Activated effector memory CD4-positive, alpha-beta T cell treated with Interleukin-2 at 50 U/mL for 16 hours (primary cell): ENCODE data around the gene RAPGEF4.

Experiments
- DNase-seq: peaks from one replicate; pipeline ENCODE4 v3.0.0-alpha.2; 2020

Gene RAPGEF4

GRCh38 chr2:172947461-172948153 is 212.0 kb downstream of the RAPGEF4 start:
- DNase-seq = no peak

- DNase-seq = no peak
These were observed 213.9 kb downstream of the RAPGEF4 start for GRCh38 chr2:172949522-172949921.

GRCh38 chr2:172950565-172950964 is 214.9 kb downstream of the RAPGEF4 start:
- DNase-seq = no peak

- DNase-seq = no peak
These were observed 215.9 kb downstream of the RAPGEF4 start for GRCh38 chr2:172951554-172951953.

GRCh38 chr2:172953411-172953810 is 217.8 kb downstream of the RAPGEF4 start:
- DNase-seq = no peak

- DNase-seq = no peak
These were observed 218.6 kb downstream of the RAPGEF4 start for GRCh38 chr2:172953970-172954852.

GRCh38 chr2:172955587-172955986 is 219.9 kb downstream of the RAPGEF4 start:
- no peak for DNase-seq

- no peak for DNase-seq
These were observed 222.1 kb downstream of the RAPGEF4 start for GRCh38 chr2:172957734-172958133.

- DNase-seq = no peak
These were observed 226.4 kb downstream of the RAPGEF4 start for GRCh38 chr2:172962082-172962481.

- no peak for DNase-seq
These were observed 227.2 kb downstream of the RAPGEF4 start for GRCh38 chr2:172962824-172963223.

- DNase-seq = no peak
These were observed 229.0 kb downstream of the RAPGEF4 start for GRCh38 chr2:172964511-172965139.

GRCh38 chr2:172965433-172966212 is 230.0 kb downstream of the RAPGEF4 start:
- DNase-seq = no peak

- no peak for DNase-seq
These were observed 231.7 kb downstream of the RAPGEF4 start for GRCh38 chr2:172967036-172967982.

- no peak for DNase-seq
These were observed 232.4 kb downstream of the RAPGEF4 start for GRCh38 chr2:172968061-172968469.

GRCh38 chr2:172969166-172969565 is 233.5 kb downstream of the RAPGEF4 start:
- DNase-seq = no peak

GRCh38 chr2:172969609-172970008 is 234.0 kb downstream of the RAPGEF4 start:
- no peak for DNase-seq

- no peak for DNase-seq
These were observed 235.0 kb downstream of the RAPGEF4 start for GRCh38 chr2:172970660-172971059.

- DNase-seq = no peak
These were observed 236.5 kb downstream of the RAPGEF4 start for GRCh38 chr2:172972005-172972619.

- DNase-seq = no peak
These were observed 239.1 kb downstream of the RAPGEF4 start for GRCh38 chr2:172974762-172975161.

- no peak for DNase-seq
These were observed 240.5 kb downstream of the RAPGEF4 start for GRCh38 chr2:172976116-172976515.

GRCh38 chr2:172976816-172977215 is 241.2 kb downstream of the RAPGEF4 start:
- DNase-seq = no peak
